Measurements from ENCODE around the gene TDRD15.

TDRD15 gene

GRCh38 chr2:21104030-21104660 lies 19.6 kb upstream of the TDRD15 start:
- no peak for DNase-seq (ENCODE audit: low read depth)
- no peak for TF ChIP-seq CTCF (conservative IDR thresholded peaks at IDR 0.05; ENCODE audit: low read length)
- H3K4me3 ChIP-seq (ENCODE audit: low read length) = no peak overlapping the region

- H3K4me3 ChIP-seq (ENCODE audit: low read length) = no peak overlapping the region
- DNase-seq (ENCODE audit: low read depth) = no peak
- no peak for TF ChIP-seq CTCF (conservative IDR thresholded peaks at IDR 0.05; ENCODE audit: low read length)
These were observed 12.8 kb upstream of the TDRD15 start for GRCh38 chr2:21111012-21111411.

GRCh38 chr2:21117688-21118087 lies 6.1 kb upstream of the TDRD15 start:
- H3K4me3 ChIP-seq (ENCODE audit: low read length) = no peak overlapping the region
- no peak for TF ChIP-seq CTCF (conservative IDR thresholded peaks at IDR 0.05; ENCODE audit: low read length)
- no peak for DNase-seq (ENCODE audit: low read depth)

- peak; percentile 6 for DNase-seq (ENCODE audit: low read depth)
- no peak overlapping the region for H3K4me3 ChIP-seq (ENCODE audit: low read length)
- TF ChIP-seq CTCF (conservative IDR thresholded peaks at IDR 0.05; ENCODE audit: low read length) = peak; percentile 43
These were observed 5.4 kb upstream of the TDRD15 start for GRCh38 chr2:21118302-21118920.

GRCh38 chr2:21131861-21132260 lies 8.1 kb downstream of the TDRD15 start:
- no peak for TF ChIP-seq CTCF (conservative IDR thresholded peaks at IDR 0.05; ENCODE audit: low read length)

GRCh38 chr2:21135585-21135984 lies 11.8 kb downstream of the TDRD15 start:
- no peak for DNase-seq (ENCODE audit: low read depth)
- H3K4me3 ChIP-seq (ENCODE audit: low read length) = no peak overlapping the region
- TF ChIP-seq CTCF (conservative IDR thresholded peaks at IDR 0.05; ENCODE audit: low read length) = no peak

More at GRCh38 chr2:21131861-21132260, 8.1 kb downstream of the TDRD15 start:
- H3K4me3 ChIP-seq (ENCODE audit: low read length) = no peak overlapping the region
- DNase-seq (ENCODE audit: low read depth) = no peak

- no peak for DNase-seq (ENCODE audit: low read depth)
- H3K4me3 ChIP-seq (ENCODE audit: low read length) = no peak overlapping the region
- TF ChIP-seq CTCF (conservative IDR thresholded peaks at IDR 0.05; ENCODE audit: low read length) = no peak
These were observed 18.4 kb downstream of the TDRD15 start for GRCh38 chr2:21142149-21142548.
